Rectal smooth muscle tissue (tissue), 1 donor: ENCODE measurements around the gene ATAD1.
"Not testable (repeated sequence)": the region's sequence is repeated elsewhere in the genome, so short reads cannot be mapped to it uniquely, and the experiment has no call there.

Experiments used
- H3K27ac ChIP-seq: one replicate; pipeline ENCODE4 v1.7.0; 2013; ENCODE audit warnings: low read depth, low read length, inconsistent platforms
- H3K27me3 ChIP-seq: one replicate; pipeline ENCODE4 v1.7.0; 2013; ENCODE audit warnings: low read length; ENCODE audit not compliant: control insufficient read depth, insufficient read depth
- H3K36me3 ChIP-seq: one replicate; pipeline ENCODE4 v1.7.0; 2013; ENCODE audit warnings: low read length; ENCODE audit not compliant: control insufficient read depth, insufficient read depth
- H3K4me1 ChIP-seq: one replicate; pipeline ENCODE4 v1.7.0; 2013; ENCODE audit warnings: low read length; ENCODE audit not compliant: control insufficient read depth, insufficient read depth
- H3K4me3 ChIP-seq: one replicate; pipeline ENCODE4 v1.7.0; 2013; ENCODE audit warnings: low read length
- H3K9ac ChIP-seq: one replicate; pipeline ENCODE4 v1.7.0; 2013; ENCODE audit warnings: low read length

ATAD1 gene

GRCh38 chr10:87860816-87861403, 42.9 kb upstream of the ATAD1 start:
- H3K27me3 ChIP-seq, result no peaks in the 10 kb centered on the region
- no peaks in the 10 kb centered on the region for H3K36me3 ChIP-seq
- H3K4me1 ChIP-seq, result no peaks in the 10 kb centered on the region
- no peak overlapping the region for H3K9ac ChIP-seq
- no peak overlapping the region for H3K4me3 ChIP-seq
- peak overlapping the region; percentile 90 for H3K27ac ChIP-seq

- no peak overlapping the region for H3K9ac ChIP-seq
These were observed 42.2 kb upstream of the ATAD1 start for GRCh38 chr10:87860156-87860795.

GRCh38 chr10:87855665-87856064, 37.6 kb upstream of the ATAD1 start:
- not testable (repeated sequence) for H3K4me1 ChIP-seq, H3K27ac ChIP-seq, H3K9ac ChIP-seq, H3K36me3 ChIP-seq, H3K4me3 ChIP-seq, H3K27me3 ChIP-seq

More at GRCh38 chr10:87860156-87860795, 42.2 kb upstream of the ATAD1 start:
- H3K4me1 ChIP-seq, result no peaks in the 10 kb centered on the region
- H3K27me3 ChIP-seq, result no peaks in the 10 kb centered on the region
- H3K36me3 ChIP-seq, result no peaks in the 10 kb centered on the region
- no peak overlapping the region for H3K4me3 ChIP-seq
- H3K27ac ChIP-seq, result no peak overlapping the region

GRCh38 chr10:87855247-87855646, 37.2 kb upstream of the ATAD1 start:
- H3K36me3 ChIP-seq, H3K4me3 ChIP-seq, H3K27ac ChIP-seq, H3K4me1 ChIP-seq, H3K9ac ChIP-seq, H3K27me3 ChIP-seq: not testable (repeated sequence)

- H3K4me3 ChIP-seq, result no peak overlapping the region
- H3K27ac ChIP-seq, result no peak overlapping the region
- no peak overlapping the region for H3K9ac ChIP-seq
- no peaks in the 10 kb centered on the region for H3K36me3 ChIP-seq
- no peaks in the 10 kb centered on the region for H3K4me1 ChIP-seq
- H3K27me3 ChIP-seq, result no peaks in the 10 kb centered on the region
These were observed 34.1 kb upstream of the ATAD1 start for GRCh38 chr10:87852089-87852488.

GRCh38 chr10:87850742-87851205, 32.7 kb upstream of the ATAD1 start:
- Histone ChIP-seq H3K9ac (no peak overlapping the region), H3K4me3 (no peak overlapping the region), H3K27me3 (no peaks in the 10 kb centered on the region), H3K36me3 (no peaks in the 10 kb centered on the region), H3K4me1 (no peaks in the 10 kb centered on the region), H3K27ac (no peak overlapping the region)

- H3K4me3 ChIP-seq, result no peak overlapping the region
- no peak overlapping the region for H3K27ac ChIP-seq
- H3K9ac ChIP-seq, result no peak overlapping the region
- no peaks in the 10 kb centered on the region for H3K4me1 ChIP-seq
- no peaks in the 10 kb centered on the region for H3K27me3 ChIP-seq
- H3K36me3 ChIP-seq, result no peaks in the 10 kb centered on the region
These were observed 31.0 kb upstream of the ATAD1 start for GRCh38 chr10:87849001-87849400.

- Histone ChIP-seq H3K4me1 (no peaks in the 10 kb centered on the region), H3K27ac (no peak overlapping the region), H3K27me3 (no peaks in the 10 kb centered on the region), H3K36me3 (no peaks in the 10 kb centered on the region), H3K4me3 (no peak overlapping the region), H3K9ac (no peak overlapping the region)
These were observed 29.5 kb upstream of the ATAD1 start for GRCh38 chr10:87847550-87847949.

- H3K4me1 ChIP-seq, H3K9ac ChIP-seq, H3K4me3 ChIP-seq, H3K27ac ChIP-seq, H3K36me3 ChIP-seq, H3K27me3 ChIP-seq: not testable (repeated sequence)
These were observed 28.7 kb upstream of the ATAD1 start for GRCh38 chr10:87846711-87847110.

- no peaks in the 10 kb centered on the region for H3K36me3 ChIP-seq
- no peaks in the 10 kb centered on the region for H3K27me3 ChIP-seq
- no peaks in the 10 kb centered on the region for H3K4me1 ChIP-seq
- H3K4me3 ChIP-seq, result no peak overlapping the region
- no peak overlapping the region for H3K27ac ChIP-seq
- H3K9ac ChIP-seq, result no peak overlapping the region
These were observed 28.0 kb upstream of the ATAD1 start for GRCh38 chr10:87846023-87846422.

GRCh38 chr10:87845624-87845998, 27.6 kb upstream of the ATAD1 start:
- Histone ChIP-seq H3K4me3 (no peak overlapping the region), H3K4me1 (no peaks in the 10 kb centered on the region), H3K9ac (no peak overlapping the region), H3K27me3 (no peaks in the 10 kb centered on the region), H3K27ac (no peak overlapping the region), H3K36me3 (no peaks in the 10 kb centered on the region)

GRCh38 chr10:87844837-87845623, 27.0 kb upstream of the ATAD1 start:
- Histone ChIP-seq H3K9ac (no peak overlapping the region), H3K27ac (no peak overlapping the region), H3K27me3 (no peaks in the 10 kb centered on the region), H3K4me3 (no peak overlapping the region), H3K36me3 (no peaks in the 10 kb centered on the region), H3K4me1 (no peaks in the 10 kb centered on the region)
